Type B pancreatic cell (in vitro differentiated cells): ENCODE measurements around the gene AKR1C8. TPM values are rescaled to one million over a fixed set of nuclear protein-coding genes. Genes with fewer than 3 reads are reported as not detected.
"Not testable (repeated sequence)": the region's sequence is repeated elsewhere in the genome, so short reads cannot be mapped to it uniquely, and the experiment has no call there.

Experiments
- DNase-seq: peaks from one replicate; pipeline ENCODE4 v3.0.0; 2021; ENCODE audit warnings: mixed read lengths; ENCODE audit not compliant: unreplicated experiment; ENCODE audit errors: extremely low spot score
- H3K27ac Mint-ChIP-seq: 2 replicates; pipeline ENCODE4 v1.8.0; 2021; ENCODE audit warnings: mild to moderate bottlenecking, mixed read lengths
- H3K27me3 Mint-ChIP-seq: 2 replicates; pipeline ENCODE4 v1.8.0; 2021; ENCODE audit warnings: mixed read lengths
- H3K36me3 Mint-ChIP-seq: 2 replicates; pipeline ENCODE4 v1.8.0; 2021; ENCODE audit warnings: mixed read lengths
- H3K4me1 Mint-ChIP-seq: one replicate; pipeline ENCODE4 v1.8.0; 2021; ENCODE audit warnings: mixed read lengths; ENCODE audit not compliant: unreplicated experiment
- H3K4me3 Mint-ChIP-seq: 2 replicates; pipeline ENCODE4 v1.8.0; 2021; ENCODE audit warnings: mild to moderate bottlenecking, mixed read lengths
- H3K9me3 Mint-ChIP-seq: 2 replicates; pipeline ENCODE4 v1.8.0; 2021; ENCODE audit warnings: mixed read lengths
- CTCF ChIP-seq: fragments of 200-600 bp; sonication (generic); conservative IDR thresholded peaks from 2 replicates; pipeline ENCODE4 v1.5.0; 2021; ENCODE audit warnings: antibody characterized with exemption, mild to moderate bottlenecking
- total RNA-seq: library from RNA; stranded (reverse); gene quantifications from 2 replicates; pipeline ENCODE4 v1.2.1, GENCODE V29; 2021; ENCODE audit warnings: low replicate concordance

AKR1C8 gene
- total RNA-seq, 1 donor from 2014 or later: 0.89 TPM

GRCh38 chr10:5187867-5188266, 2.9 kb upstream of the AKR1C8 start:
- H3K9me3 Mint-ChIP-seq: no peaks in the 10 kb centered on the region
- H3K27me3 Mint-ChIP-seq: no peaks in the 10 kb centered on the region
- H3K4me1 Mint-ChIP-seq: no peaks in the 10 kb centered on the region
- no peak for DNase-seq
- no peaks in the 10 kb centered on the region for H3K36me3 Mint-ChIP-seq
- no peak overlapping the region for H3K4me3 Mint-ChIP-seq
- no peak for TF ChIP-seq CTCF
- H3K27ac Mint-ChIP-seq: no peak overlapping the region

GRCh38 chr10:5183923-5184322, 1.0 kb downstream of the AKR1C8 start:
- no peak for DNase-seq
- Mint-ChIP-seq H3K4me1 (no peaks in the 10 kb centered on the region), H3K27ac (no peak overlapping the region), H3K4me3 (no peak overlapping the region), H3K9me3 (no peaks in the 10 kb centered on the region), H3K27me3 (no peaks in the 10 kb centered on the region), H3K36me3 (no peaks in the 10 kb centered on the region)
- no peak for TF ChIP-seq CTCF

GRCh38 chr10:5180503-5180902, 4.4 kb downstream of the AKR1C8 start:
- H3K4me1 Mint-ChIP-seq, H3K27me3 Mint-ChIP-seq, H3K36me3 Mint-ChIP-seq, H3K27ac Mint-ChIP-seq, H3K4me3 Mint-ChIP-seq, DNase-seq, H3K9me3 Mint-ChIP-seq: not testable (repeated sequence)

- not testable (repeated sequence) for H3K27me3 Mint-ChIP-seq, H3K4me1 Mint-ChIP-seq, H3K4me3 Mint-ChIP-seq, H3K27ac Mint-ChIP-seq, DNase-seq, H3K36me3 Mint-ChIP-seq, H3K9me3 Mint-ChIP-seq
Observed at GRCh38 chr10:5175581-5175980, 9.4 kb downstream of the AKR1C8 start.

GRCh38 chr10:5168897-5169420, 16.0 kb downstream of the AKR1C8 start:
- TF ChIP-seq CTCF: no peak
- no peaks in the 10 kb centered on the region for H3K36me3 Mint-ChIP-seq
- H3K9me3 Mint-ChIP-seq: peaks cover 16% of the 10 kb centered on the region
- no peak for DNase-seq
- H3K27ac Mint-ChIP-seq: no peak overlapping the region
- no peak overlapping the region for H3K4me3 Mint-ChIP-seq
- H3K4me1 Mint-ChIP-seq: no peaks in the 10 kb centered on the region
- H3K27me3 Mint-ChIP-seq: peaks cover 4% of the 10 kb centered on the region

GRCh38 chr10:5165738-5166137, 19.2 kb downstream of the AKR1C8 start:
- no peak for TF ChIP-seq CTCF
- Mint-ChIP-seq H3K4me1 (no peaks in the 10 kb centered on the region), H3K27me3 (peaks cover 4% of the 10 kb centered on the region), H3K4me3 (no peak overlapping the region), H3K27ac (no peak overlapping the region), H3K9me3 (peaks cover 28% of the 10 kb centered on the region), H3K36me3 (no peaks in the 10 kb centered on the region)
- DNase-seq: no peak

GRCh38 chr10:5163487-5163886, 21.5 kb downstream of the AKR1C8 start:
- no peaks in the 10 kb centered on the region for H3K4me1 Mint-ChIP-seq
- no peak for TF ChIP-seq CTCF
- no peaks in the 10 kb centered on the region for H3K36me3 Mint-ChIP-seq
- H3K27me3 Mint-ChIP-seq: peaks cover 4% of the 10 kb centered on the region
- DNase-seq: no peak
- H3K27ac Mint-ChIP-seq: no peak overlapping the region
- H3K9me3 Mint-ChIP-seq: peaks cover 32% of the 10 kb centered on the region
- no peak overlapping the region for H3K4me3 Mint-ChIP-seq
